Endothelial cell of umbilical vein (primary cell): ENCODE data around the gene EEF1A1. TPM values are rescaled to one million over a fixed set of nuclear protein-coding genes. Genes with fewer than 3 reads are reported as not detected.
"Not testable (repeated sequence)": the region's sequence is repeated elsewhere in the genome, so short reads cannot be mapped to it uniquely, and the experiment has no call there.

Experiments
- BruUV-seq: library from RNA; stranded (reverse); fragments of 400-500 nt; replicated peaks from 2 replicates; lab custom pipeline; 2021; lab: Mats Ljungman, UMichigan
- CTCF ChIA-PET: fragments of 300-600, 350-600 bp; sonication (Branson Sonifier 250); formaldehyde crosslinking; loops from one replicate; lab custom pipeline; 2021; ENCODE audit warnings: antibody characterized with exemption, inconsistent platforms; lab: Charles Lee
- POLR2A ChIA-PET: fragments of 300-600, 350-600 bp; sonication (Branson Sonifier 250); formaldehyde crosslinking; loops from one replicate; lab custom pipeline; 2021; ENCODE audit warnings: antibody characterized with exemption, inconsistent platforms; lab: Charles Lee
- DNase-seq: peaks from one replicate; pipeline ENCODE4 v3.0.0-alpha.2; 2011; ENCODE audit warnings: low read depth, low spot score
- FAIRE-seq: peaks from 2 replicates; lab custom pipeline; 2011; peaks lifted over from hg19 to GRCh38; lab: Jason Lieb, UNC
- H2AFZ ChIP-seq: 2 replicates; pipeline ENCODE4 v1.6.0; 2012; ENCODE audit warnings: low read depth, low read length, control low read depth, inconsistent platforms
- H3K27ac ChIP-seq: 2 replicates; pipeline ENCODE4 v1.5.1; 2011; ENCODE audit warnings: low read depth, mild to moderate bottlenecking, control low read depth, low read length, moderate library complexity; ENCODE audit not compliant: insufficient read depth
- H3K27me3 ChIP-seq, 2 experiments: 2 replicates each; pipeline versions ENCODE4 v1.6.0 to v1.6.1; 2011; ENCODE audit warnings: low read length in 2 of 2, mixed read lengths in 1 of 2; ENCODE audit not compliant: control insufficient read depth in 2 of 2, insufficient read depth in 2 of 2
- H3K36me3 ChIP-seq, 2 experiments: 2 replicates in 1 of 2; 3 replicates in 1 of 2; pipeline ENCODE4 v1.5.1; 2011; ENCODE audit warnings: low read length in 2 of 2, mild to moderate bottlenecking in 1 of 2, moderate library complexity in 1 of 2; ENCODE audit not compliant: control insufficient read depth in 2 of 2, insufficient read depth in 2 of 2; ENCODE audit errors: extremely low read depth in 1 of 2
- H3K4me1 ChIP-seq: 3 replicates; pipeline ENCODE4 v1.5.1; 2011; ENCODE audit warnings: mild to moderate bottlenecking, low read length; ENCODE audit not compliant: control insufficient read depth, insufficient read depth; ENCODE audit errors: extremely low read depth
- H3K4me2 ChIP-seq: 2 replicates; pipeline ENCODE4 v1.6.1; 2011; ENCODE audit warnings: low read length, control low read depth, mixed read lengths; ENCODE audit not compliant: insufficient read depth
- H3K4me3 ChIP-seq, 3 experiments: fragments of 200-600 bp in 1 of 3; sonication (generic), shearing (Covaris generic) in 1 of 3; replicated peaks in 1 of 3; 2 replicates each; pipeline ENCODE4 v1.5.1; 2011 to 2016; ENCODE audit warnings: control low read depth in 3 of 3, low read length in 3 of 3, mild to moderate bottlenecking in 2 of 3, inconsistent platforms in 1 of 3, low read depth in 1 of 3, moderate library complexity in 1 of 3; ENCODE audit not compliant: insufficient read depth in 1 of 3
- H3K79me2 ChIP-seq: 2 replicates; pipeline ENCODE4 v1.6.0; 2012; ENCODE audit warnings: low read length, inconsistent platforms; ENCODE audit not compliant: control insufficient read depth, insufficient read depth
- H3K9ac ChIP-seq: replicated peaks from 2 replicates; pipeline ENCODE3; 2011; ENCODE audit warnings: low read length, control low read depth; ENCODE audit not compliant: insufficient read depth; ENCODE audit errors: extremely low read depth
- H3K9me1 ChIP-seq: replicated peaks from 3 replicates; pipeline ENCODE4 v1.6.0; 2011; ENCODE audit warnings: mild to moderate bottlenecking, low read length; ENCODE audit not compliant: control insufficient read depth, insufficient read depth; ENCODE audit errors: extremely low read depth
- H3K9me3 ChIP-seq: replicated peaks from 2 replicates; pipeline ENCODE4 v1.5.1; 2012; ENCODE audit warnings: low read length, inconsistent platforms; ENCODE audit not compliant: control insufficient read depth, insufficient read depth
- H4K20me1 ChIP-seq: replicated peaks from 2 replicates; pipeline ENCODE3; 2011; ENCODE audit warnings: mild to moderate bottlenecking, low read length; ENCODE audit not compliant: control insufficient read depth, insufficient read depth; ENCODE audit errors: extremely low read depth
- CTCF ChIP-seq, 2 donors: IDR thresholded peaks; 1 replicate in 1 of 2; 2 replicates in 1 of 2; pipeline ENCODE4 v1.5.1; 2011; ENCODE audit warnings: low read length in 2 of 2, mild to moderate bottlenecking in 2 of 2, moderate library complexity in 2 of 2, control low read depth in 1 of 2, inconsistent platforms in 1 of 2, low read depth in 1 of 2; ENCODE audit not compliant: insufficient read depth in 1 of 2; ENCODE audit errors: extremely low read depth in 1 of 2
- MYC ChIP-seq: IDR thresholded peaks from one replicate; pipeline ENCODE4 v1.6.1; 2011; ENCODE audit warnings: mild to moderate bottlenecking, low read depth, low read length
- dilution Hi-C: fragments of 300-500 bp; cut with MboI; formaldehyde crosslinking; loops from one replicate; pipeline ENCODE4 v1.15.0; 2019; ENCODE audit warnings: low sequenced_read_pairs; ENCODE audit not compliant: extremely low pct_ligation_motif_present
- intact Hi-C: fragments of 100-400 bp; cut with micrococcal nuclease; formaldehyde crosslinking; loops from one replicate; pipeline ENCODE4 v1.10.0; 2022
- polyA plus RNA-seq, 4 experiments: library from polyadenylated mRNA; depleted of rRNA in 3 of 4; stranded (reverse) in 3 of 4; unstranded in 1 of 4; fragments of >200 nt; gene quantifications; 2 replicates each; pipeline versions ENCODE4 v1.2.1 to v1.2.3, GENCODE V29; 2011 to 2012; ENCODE audit warnings: missing spikeins in 1 of 4
- total RNA-seq: library from RNA; stranded (reverse); gene quantifications from 2 replicates; pipeline ENCODE4 v1.2.3, GENCODE V29; 2021

The EEF1A1 gene
- total and polyA plus RNA-seq, 2 donors (not counting 3 experiments of a cell fraction or from before 2014, with no cell fraction given) = 9,186 to 11,104 TPM

GRCh38 chr6:73560182-73560732, 39.4 kb upstream of the EEF1A1 start:
- Histone ChIP-seq H3K79me2 (no peaks in the 10 kb centered on the region), H3K9me3 (no peaks in the 10 kb centered on the region), H3K4me1 (peaks cover 3% of the 10 kb centered on the region), H3K27ac (peak overlapping the region; percentile 1), H2AFZ (peak overlapping the region; percentile 89), H3K27me3 (no peaks in the 10 kb centered on the region), H3K4me3 (no peak overlapping the region), H4K20me1 (no peaks in the 10 kb centered on the region), H3K36me3 (no peaks in the 10 kb centered on the region), H3K4me2 (peak overlapping the region; percentile 10), H3K9ac (no peak overlapping the region), H3K9me1 (no peaks in the 10 kb centered on the region)
- DNase-seq = peak; percentile 32
- BruUV-seq = no TSS peak
- dilution Hi-C loops = no loop called here
- FAIRE-seq = no peak
- intact Hi-C loops = no loop called here
- ChIA-PET POLR2A (no interaction called here), CTCF (interaction anchor here (0.6 to 2.2 kb wide), 3 partner anchors 17 to 20 kb away, joined by 3 to 6 read pairs (median 5); no protein-coding TSS in a partner anchor)
- TF ChIP-seq CTCF (IDR thresholded peaks at IDR 0.05; ENCODE audit: extremely low read depth in 1 of 2, insufficient read depth in 1 of 2, low read depth in 1 of 2, low read length in 2 of 2) = no peak
- TF ChIP-seq MYC = no peak

DNA sequence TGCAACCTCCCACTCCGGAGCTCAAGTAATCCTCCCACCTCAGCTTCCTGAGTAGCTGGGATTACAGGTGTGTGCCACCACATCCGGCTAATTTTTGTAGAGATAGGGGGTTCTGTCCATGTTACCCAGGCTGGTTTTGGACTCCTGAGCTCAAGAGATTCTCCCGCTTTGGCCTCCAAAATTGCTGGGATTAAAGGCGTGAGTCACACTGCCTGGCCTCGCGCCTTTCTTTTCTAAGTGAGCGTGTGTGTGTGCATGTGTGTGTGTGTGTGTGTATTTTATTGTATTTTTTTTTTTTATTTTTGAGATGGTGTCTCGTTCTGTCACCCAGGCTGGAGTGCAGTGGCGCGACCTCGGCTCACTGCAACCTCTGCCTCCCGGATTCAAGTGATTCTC, 38.6 kb upstream of the EEF1A1 start:
- intact Hi-C loops, H3K4me1 ChIP-seq, H3K4me3 ChIP-seq, H3K27ac ChIP-seq, FAIRE-seq, H3K9ac ChIP-seq, H3K9me3 ChIP-seq, dilution Hi-C loops, H3K79me2 ChIP-seq, H3K4me2 ChIP-seq, DNase-seq, H2AFZ ChIP-seq, H3K27me3 ChIP-seq, H3K9me1 ChIP-seq, BruUV-seq, H4K20me1 ChIP-seq, POLR2A ChIA-PET, H3K36me3 ChIP-seq: not testable (repeated sequence)
- CTCF ChIA-PET = interaction anchor here (1.2 to 1.8 kb wide), 3 partner anchors 17 to 93 kb away, joined by 3 to 7 read pairs (median 6); no protein-coding TSS in a partner anchor
